BLaER1 treated with 17β-estradiol and CSF1 and Interleukin-3, amounts not matched to agents 10 nM and 100 nM (cell line): ENCODE data around the gene SCOC.

Source experiments
- H3K27ac ChIP-seq, 11 experiments: shearing (Covaris generic); formaldehyde crosslinking; 2 replicates each; pipeline ENCODE4 v1.8.1; 2022
- H3K27me3 ChIP-seq, 11 experiments: shearing (Covaris generic); formaldehyde crosslinking; 2 replicates each; pipeline ENCODE4 v1.8.1; 2022
- H3K36me3 ChIP-seq, 11 experiments: shearing (Covaris generic); formaldehyde crosslinking; 2 replicates each; pipeline ENCODE4 v1.8.1; 2022
- H3K4me1 ChIP-seq, 10 experiments: shearing (Covaris generic); formaldehyde crosslinking; 2 replicates each; pipeline ENCODE4 v1.8.1; 2022
- H3K4me2 ChIP-seq, 11 experiments: shearing (Covaris generic); formaldehyde crosslinking; 2 replicates each; pipeline ENCODE4 v1.8.1; 2022
- H3K4me3 ChIP-seq, 10 experiments: shearing (Covaris generic); formaldehyde crosslinking; 2 replicates each; pipeline ENCODE4 v1.8.1; 2022
- H3K9ac ChIP-seq, 11 experiments: shearing (Covaris generic); formaldehyde crosslinking; 2 replicates each; pipeline ENCODE4 v1.8.1; 2022
- H3K9me3 ChIP-seq, 11 experiments: shearing (Covaris generic); formaldehyde crosslinking; replicated peaks in 1 of 11; 2 replicates each; pipeline ENCODE4 v1.8.1; 2022
- H4K20me1 ChIP-seq, 11 experiments: shearing (Covaris generic); formaldehyde crosslinking; 2 replicates each; pipeline ENCODE4 v1.8.1; 2022
- Cebpa-rat ChIP-seq, 11 experiments: shearing (Covaris generic); IDR thresholded peaks; 2 replicates each; pipeline ENCODE4 v1.8.1; 2022

SCOC gene

DNA sequence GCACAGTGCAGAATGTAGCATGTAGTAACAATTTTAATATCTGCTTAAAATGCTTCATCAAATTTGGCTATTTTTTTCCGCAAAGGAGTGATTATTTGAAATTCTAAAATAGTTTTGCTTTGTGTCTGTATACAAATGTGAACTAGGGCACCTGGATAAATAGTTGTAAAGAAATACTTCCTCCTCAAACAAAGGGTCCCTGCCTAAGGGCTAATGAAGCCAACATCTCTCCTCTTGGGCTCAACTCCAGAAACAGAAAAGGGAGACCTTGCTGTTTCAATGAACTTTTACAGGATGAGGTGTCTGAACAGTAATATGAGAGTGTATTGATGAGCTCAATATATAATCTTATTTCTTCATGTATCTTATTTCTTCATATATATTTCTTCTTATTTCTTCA is 30.8 kb upstream of the SCOC start:
- Histone ChIP-seq H3K27ac (no peak overlapping the region), H3K9ac (no peak overlapping the region), H3K4me1 (no peaks in the 10 kb centered on the region), H4K20me1 (no peaks in the 10 kb centered on the region), H3K9me3 (no peaks in the 10 kb centered on the region), H3K36me3 (no peaks in the 10 kb centered on the region), H3K4me3 (no peak overlapping the region), H3K4me2 (no peak overlapping the region), H3K27me3 (no peaks in the 10 kb centered on the region)
- TF ChIP-seq Cebpa-rat (IDR thresholded peaks at IDR 0.05): no peak

DNA sequence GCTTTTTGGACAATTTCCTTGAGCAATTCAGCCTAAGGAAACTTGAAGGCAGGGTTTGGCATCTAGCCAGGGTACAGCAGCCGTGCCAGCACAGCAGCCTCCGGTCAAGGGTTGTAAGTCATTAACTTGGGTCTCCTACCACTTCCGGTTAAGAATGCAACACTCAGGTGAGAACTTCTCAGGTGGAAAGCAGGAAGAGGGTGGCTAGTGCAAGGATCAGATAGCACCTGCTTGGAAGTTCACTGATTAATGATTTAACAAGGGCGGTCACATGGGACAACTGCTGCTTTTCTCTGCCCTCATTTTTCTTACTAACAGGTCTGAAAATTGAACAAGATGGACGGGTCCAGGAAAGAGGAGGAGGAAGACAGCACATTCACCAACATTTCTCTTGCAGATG is 30.1 kb upstream of the SCOC start:
- Histone ChIP-seq H3K36me3 (no peaks in the 10 kb centered on the region), H3K9ac (no peak overlapping the region), H3K4me1 (no peaks in the 10 kb centered on the region), H3K9me3 (no peaks in the 10 kb centered on the region), H4K20me1 (no peaks in the 10 kb centered on the region), H3K4me3 (no peak overlapping the region), H3K27ac (no peak overlapping the region), H3K4me2 (no peak overlapping the region), H3K27me3 (no peaks in the 10 kb centered on the region)
- no peak for TF ChIP-seq Cebpa-rat (IDR thresholded peaks at IDR 0.05)

DNA sequence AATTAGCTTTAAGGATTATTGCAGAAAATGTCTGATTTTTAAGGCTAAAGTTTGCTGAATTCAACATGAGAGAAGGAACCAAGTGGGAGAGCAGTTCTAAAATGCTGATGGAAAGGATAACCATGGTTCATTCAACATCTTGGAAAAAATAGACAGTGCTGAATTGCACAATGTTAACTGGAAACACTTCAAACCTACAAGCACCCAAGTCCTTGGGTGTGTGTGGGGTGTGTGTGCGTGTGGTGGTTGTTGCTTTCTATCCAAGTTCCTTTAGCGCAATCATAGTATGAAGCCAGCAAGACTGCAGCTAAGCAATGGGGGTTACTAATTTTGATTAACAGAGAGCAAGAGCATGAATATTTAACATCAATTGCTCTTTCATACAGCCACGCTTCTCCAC is 29.3 kb upstream of the SCOC start:
- no peaks in the 10 kb centered on the region for H3K36me3 ChIP-seq
- no peak overlapping the region for H3K27ac ChIP-seq
- no peak overlapping the region for H3K9ac ChIP-seq
- H3K9me3 ChIP-seq: no peaks in the 10 kb centered on the region
- 0 out of 22 replicates have a peak, but pooled peaks of 1 of the 11 experiments have one; percentile 12 for TF ChIP-seq Cebpa-rat (IDR thresholded peaks at IDR 0.05)
- no peak overlapping the region for H3K4me3 ChIP-seq
- no peaks in the 10 kb centered on the region for H3K4me1 ChIP-seq
- H4K20me1 ChIP-seq: no peaks in the 10 kb centered on the region
- no peak overlapping the region for H3K4me2 ChIP-seq
- H3K27me3 ChIP-seq: no peaks in the 10 kb centered on the region

DNA sequence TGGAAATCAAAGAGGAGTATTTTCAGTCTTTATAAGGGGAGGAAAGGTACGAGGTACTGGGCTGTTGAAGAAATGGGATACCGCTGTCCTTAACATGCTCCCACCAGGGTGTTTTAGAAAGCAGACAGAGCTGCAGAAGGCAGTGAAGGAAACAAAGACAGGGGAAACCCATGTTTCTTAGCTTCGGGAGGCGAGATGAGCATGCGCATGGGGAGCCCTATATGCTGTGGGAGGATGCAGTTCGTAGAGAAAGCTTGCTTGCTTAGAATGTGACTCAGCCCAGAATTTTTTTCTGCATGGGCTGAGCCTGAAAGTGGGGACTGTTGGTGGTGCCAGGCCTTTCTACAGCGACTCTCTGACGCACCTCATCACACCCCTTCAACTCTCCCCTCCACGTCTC is 28.8 kb upstream of the SCOC start:
- no peak overlapping the region for H3K4me2 ChIP-seq
- H3K9me3 ChIP-seq: no peaks in the 10 kb centered on the region
- H3K27me3 ChIP-seq: no peaks in the 10 kb centered on the region
- H4K20me1 ChIP-seq: no peaks in the 10 kb centered on the region
- TF ChIP-seq Cebpa-rat (IDR thresholded peaks at IDR 0.05): no peak
- H3K9ac ChIP-seq: no peak overlapping the region
- H3K4me1 ChIP-seq: no peaks in the 10 kb centered on the region
- H3K27ac ChIP-seq: no peak overlapping the region
- H3K36me3 ChIP-seq: no peaks in the 10 kb centered on the region
- H3K4me3 ChIP-seq: no peak overlapping the region

DNA sequence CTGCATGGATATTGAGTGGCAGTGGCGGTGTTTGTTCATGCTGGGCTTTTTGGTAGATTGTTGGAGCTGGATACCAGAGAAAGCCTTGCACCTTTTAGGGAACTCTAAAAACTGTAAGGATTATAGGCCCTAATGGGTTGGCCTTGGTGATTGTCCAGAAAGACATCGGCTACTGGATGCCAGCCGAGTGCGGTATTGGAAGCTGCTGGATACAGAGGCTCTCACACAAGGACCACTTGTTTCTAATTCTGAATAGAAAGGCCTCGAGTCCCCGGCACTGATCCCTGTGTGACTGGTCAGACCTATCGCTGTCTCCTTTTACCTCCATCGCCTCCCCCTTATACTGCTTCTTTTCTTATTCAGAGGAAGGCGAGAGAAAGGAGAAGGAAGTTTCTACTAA is 27.3 kb upstream of the SCOC start:
- no peak for TF ChIP-seq Cebpa-rat (IDR thresholded peaks at IDR 0.05)
- H3K9me3 ChIP-seq: no peaks in the 10 kb centered on the region
- no peak overlapping the region for H3K4me2 ChIP-seq
- H3K27ac ChIP-seq: no peak overlapping the region
- no peak overlapping the region for H3K9ac ChIP-seq
- H4K20me1 ChIP-seq: no peaks in the 10 kb centered on the region
- no peaks in the 10 kb centered on the region for H3K36me3 ChIP-seq
- H3K27me3 ChIP-seq: no peaks in the 10 kb centered on the region
- H3K4me3 ChIP-seq: no peak overlapping the region
- no peaks in the 10 kb centered on the region for H3K4me1 ChIP-seq

DNA sequence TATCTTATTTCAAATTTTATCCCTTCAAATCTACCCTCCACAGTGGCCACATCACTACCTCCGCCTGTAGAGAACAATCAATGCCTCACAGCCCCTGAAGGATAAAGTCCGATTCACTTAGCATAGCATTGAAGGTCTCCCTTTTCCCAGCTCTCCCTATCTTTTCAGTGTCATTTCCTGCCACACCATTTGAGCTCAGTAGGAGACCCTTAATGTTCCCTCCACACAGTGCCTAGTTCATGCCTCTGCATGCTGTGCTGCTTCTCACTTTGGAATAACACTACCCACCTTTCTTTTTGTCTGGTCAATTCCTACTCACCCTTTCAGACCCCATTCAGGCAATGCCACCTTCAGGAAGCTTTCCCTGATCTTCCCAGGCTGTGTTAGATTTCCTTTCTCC is 23.6 kb upstream of the SCOC start:
- Histone ChIP-seq H3K4me2 (no peak overlapping the region), H3K36me3 (no peaks in the 10 kb centered on the region), H3K4me3 (no peak overlapping the region), H3K9me3 (no peaks in the 10 kb centered on the region), H3K4me1 (no peaks in the 10 kb centered on the region; a peak in 1 of 20 replicates), H4K20me1 (no peaks in the 10 kb centered on the region), H3K9ac (no peak overlapping the region), H3K27me3 (no peaks in the 10 kb centered on the region), H3K27ac (no peak overlapping the region)
- TF ChIP-seq Cebpa-rat (IDR thresholded peaks at IDR 0.05): no peak

DNA sequence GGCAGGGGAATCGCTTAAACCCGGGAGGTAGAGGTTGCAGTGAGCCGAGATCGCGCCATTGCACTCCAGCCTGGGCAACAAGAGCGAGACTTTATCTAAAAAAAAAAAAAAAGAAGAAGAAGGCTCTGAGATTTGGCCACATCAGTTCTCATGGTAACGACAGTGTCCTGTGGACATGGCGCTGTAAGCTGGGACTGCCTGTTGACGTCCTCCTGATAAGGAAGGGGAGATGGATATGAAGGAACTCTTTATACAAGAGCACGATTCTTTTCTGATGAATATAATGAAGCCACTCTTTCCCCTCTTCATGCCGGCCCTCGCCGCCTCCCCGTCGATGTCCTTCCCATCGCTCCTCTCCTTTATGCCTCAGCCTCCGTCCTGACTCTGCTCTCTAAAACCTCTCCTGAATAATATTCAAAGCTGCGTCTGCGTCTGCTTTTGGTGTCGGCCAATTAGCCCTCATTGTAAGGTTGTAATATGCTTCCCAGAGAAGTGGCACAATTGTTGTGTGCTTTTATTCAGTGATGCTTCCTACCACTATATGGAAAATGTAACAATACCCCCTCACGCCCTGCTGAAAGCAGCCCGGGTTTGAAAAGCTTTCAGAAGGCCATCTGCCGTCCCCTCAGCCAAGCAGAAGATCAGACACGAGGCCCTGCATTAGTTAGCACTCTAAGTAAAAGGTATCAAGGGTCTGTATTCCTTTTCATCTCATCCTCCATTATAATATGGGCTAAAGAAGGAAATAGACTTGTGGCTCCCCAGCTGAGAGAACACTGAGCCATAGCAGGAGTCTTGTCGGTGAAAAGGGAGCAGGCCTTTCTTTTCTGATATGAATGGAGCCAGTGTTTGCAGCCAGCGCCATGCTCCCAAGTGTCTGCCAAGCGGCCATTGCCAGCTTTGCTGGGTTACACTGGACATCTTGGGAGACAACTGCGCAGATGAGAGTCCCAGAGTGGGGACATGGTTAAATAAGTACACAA is 22.1 kb upstream of the SCOC start:
- H4K20me1 ChIP-seq: no peaks in the 10 kb centered on the region
- TF ChIP-seq Cebpa-rat (IDR thresholded peaks at IDR 0.05): no peak
- no peaks in the 10 kb centered on the region for H3K27me3 ChIP-seq
- no peak overlapping the region for H3K4me3 ChIP-seq
- H3K9me3 ChIP-seq: no peaks in the 10 kb centered on the region
- no peaks in the 10 kb centered on the region; a peak in 1 of 20 replicates for H3K4me1 ChIP-seq
- no peak overlapping the region for H3K9ac ChIP-seq
- no peaks in the 10 kb centered on the region for H3K36me3 ChIP-seq
- no peak overlapping the region for H3K27ac ChIP-seq
- H3K4me2 ChIP-seq: no peak overlapping the region

DNA sequence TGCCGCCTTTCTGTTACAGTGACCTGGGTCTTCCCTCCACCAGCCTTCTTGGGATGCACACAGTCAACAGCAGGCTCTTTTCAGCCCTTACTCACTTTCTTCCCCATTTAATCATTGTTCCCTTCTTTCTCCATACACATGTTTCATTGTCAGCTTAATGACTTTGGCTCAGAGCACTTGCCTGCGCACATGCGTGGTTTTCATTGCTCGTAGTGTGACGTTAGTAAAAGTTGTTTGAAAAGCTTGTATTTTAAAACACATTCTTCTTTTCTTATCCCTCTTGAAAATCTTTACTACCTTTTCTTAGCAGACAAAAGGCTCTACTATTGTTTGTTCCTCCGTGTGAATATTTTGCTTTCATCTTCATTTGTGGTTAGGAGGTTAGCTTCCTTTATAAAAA is 19.7 kb upstream of the SCOC start:
- Histone ChIP-seq H3K4me2 (no peak overlapping the region), H3K27me3 (no peaks in the 10 kb centered on the region), H4K20me1 (no peaks in the 10 kb centered on the region), H3K27ac (no peak overlapping the region), H3K4me1 (peaks cover 0 to 7% (median 1%) of the 10 kb centered on the region in 10 experiments; a peak in 12 of 20 replicates), H3K4me3 (no peak overlapping the region), H3K9ac (no peak overlapping the region), H3K36me3 (no peaks in the 10 kb centered on the region), H3K9me3 (no peaks in the 10 kb centered on the region)
- TF ChIP-seq Cebpa-rat (IDR thresholded peaks at IDR 0.05): no peak

DNA sequence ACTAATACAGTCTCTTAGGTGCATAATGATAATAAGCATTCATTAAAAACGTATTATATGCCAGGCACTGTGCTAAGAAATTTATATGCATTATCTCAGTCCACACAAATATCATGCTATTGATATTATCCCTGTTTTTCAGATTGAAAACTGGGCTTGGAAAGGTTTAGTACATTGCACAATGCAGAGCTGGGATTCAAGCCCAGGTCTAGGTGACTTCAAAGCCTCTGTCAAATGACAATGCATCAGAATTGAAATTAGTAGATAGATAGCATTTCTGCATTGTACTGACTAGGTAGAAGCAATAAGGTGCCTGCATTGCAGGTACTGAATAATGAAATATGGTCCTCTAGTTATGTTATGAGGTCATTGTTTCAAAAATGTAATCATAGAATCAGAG is 18.2 kb upstream of the SCOC start:
- H3K27ac ChIP-seq: no peak overlapping the region
- H3K9ac ChIP-seq: no peak overlapping the region
- H3K4me2 ChIP-seq: no peak overlapping the region
- H4K20me1 ChIP-seq: no peaks in the 10 kb centered on the region
- H3K4me1 ChIP-seq: peaks cover 0 to 19% (median 14%) of the 10 kb centered on the region in 10 experiments; a peak in 18 of 20 replicates
- H3K36me3 ChIP-seq: no peaks in the 10 kb centered on the region
- no peaks in the 10 kb centered on the region for H3K9me3 ChIP-seq
- no peak overlapping the region for H3K4me3 ChIP-seq
- no peaks in the 10 kb centered on the region for H3K27me3 ChIP-seq
- no peak for TF ChIP-seq Cebpa-rat (IDR thresholded peaks at IDR 0.05)

DNA sequence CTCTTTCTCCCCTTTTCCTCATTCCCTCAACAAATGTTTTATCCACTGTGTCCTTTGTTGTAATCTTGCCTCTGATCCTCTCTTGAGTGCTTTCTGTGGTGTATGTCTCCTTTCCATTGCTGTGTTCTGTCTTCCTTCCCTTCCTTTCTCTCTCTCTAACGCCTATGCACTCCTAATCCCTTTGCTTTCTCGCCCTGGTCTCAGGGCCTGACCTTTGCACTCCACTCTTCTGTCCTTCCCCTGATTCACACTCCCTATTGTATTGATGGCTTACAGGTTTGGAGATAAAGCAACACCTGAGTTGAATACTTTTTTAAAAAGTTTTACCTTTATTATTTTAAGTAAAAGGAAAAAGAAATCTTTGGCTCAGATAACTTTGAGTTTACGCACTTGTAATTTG is 15.6 kb upstream of the SCOC start:
- Histone ChIP-seq H3K27me3 (no peaks in the 10 kb centered on the region), H3K36me3 (no peaks in the 10 kb centered on the region), H3K9ac (no peak overlapping the region), H3K4me2 (no peak overlapping the region), H4K20me1 (no peaks in the 10 kb centered on the region), H3K4me1 (peaks cover 0 to 19% (median 14%) of the 10 kb centered on the region in 10 experiments; a peak in 18 of 20 replicates), H3K4me3 (no peak overlapping the region), H3K9me3 (no peaks in the 10 kb centered on the region), H3K27ac (no peak overlapping the region)
- no peak for TF ChIP-seq Cebpa-rat (IDR thresholded peaks at IDR 0.05)
